Measurements from ENCODE around the gene VARS2.

DNA sequence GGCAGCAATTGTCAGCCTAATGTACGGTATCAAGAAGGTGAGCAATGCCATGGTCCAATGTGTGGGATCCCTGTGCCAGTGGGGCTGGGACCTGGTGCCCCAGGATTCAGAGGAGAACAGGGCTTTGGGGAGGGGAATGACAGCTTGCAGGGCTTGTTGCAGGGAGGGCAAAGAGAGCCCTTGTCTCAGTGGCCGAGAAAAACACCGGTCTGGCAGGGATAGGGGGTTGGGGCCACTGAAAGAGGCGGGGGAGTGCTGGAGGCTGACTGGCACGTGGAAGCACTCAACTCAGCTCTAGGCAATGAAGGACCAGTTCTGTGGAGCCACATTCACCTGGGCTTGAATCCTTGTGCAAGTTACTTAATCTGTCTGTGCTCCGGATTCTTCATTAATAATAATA lies 23.2 kb downstream of the VARS2 start:
- TF ChIP-seq CTCF (IDR thresholded peaks at IDR 0.05) (no peak), POLR2A (IDR thresholded peaks at IDR 0.05) (no peak)
